ENCODE measurements around the gene RTF1. TPM values are rescaled to one million over a fixed set of nuclear protein-coding genes. Genes with fewer than 3 reads are reported as not detected.
A peak's percentile ranks its signal among the peaks of the same experiment; 100 is the strongest.
"Not testable (repeated sequence)": the region's sequence is repeated elsewhere in the genome, so short reads cannot be mapped to it uniquely, and the experiment has no call there.

RTF1 gene
- total RNA-seq, result 10 to 100 TPM; 38.1 to 39.2 TPM

DNA sequence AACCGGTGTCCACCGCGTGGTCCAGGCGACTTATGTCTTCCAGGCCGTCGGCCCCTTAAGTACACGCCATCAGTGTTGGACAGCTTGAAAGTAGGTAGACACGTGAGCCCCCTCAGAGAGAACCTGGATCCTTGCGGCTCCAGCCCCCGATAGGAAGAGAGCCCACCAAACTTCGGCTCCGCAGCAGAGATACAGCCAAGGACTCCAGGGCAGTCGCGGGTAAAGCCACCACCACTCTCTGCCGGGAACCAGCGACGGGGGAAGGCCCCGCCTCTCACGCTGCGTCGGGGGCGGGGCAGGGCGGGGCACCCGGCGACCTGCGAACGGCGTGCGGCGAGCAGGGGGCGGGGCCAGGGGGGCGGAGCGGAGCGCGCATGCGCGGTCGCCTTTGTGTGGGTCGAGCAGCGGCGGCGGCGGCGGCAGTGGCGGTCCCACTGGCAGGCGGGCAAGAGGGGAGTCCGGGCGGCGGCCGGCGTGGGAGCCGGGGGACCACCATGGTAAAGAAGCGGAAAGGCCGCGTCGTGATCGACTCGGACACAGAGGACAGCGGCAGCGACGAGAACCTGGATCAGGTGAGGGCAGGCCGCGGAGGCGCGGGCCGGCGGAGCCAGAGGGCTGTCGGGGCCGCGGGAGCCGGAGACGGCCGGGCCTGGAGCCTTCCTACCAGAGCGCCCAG lies at the start of gene RTF1:
Gene RTF1, plus strand, starts transcription at position 354 of the 676 bp plus-strand sequence. Its CDS starts 21 bp downstream, at position 375.
- peak; percentile 100 for DNase-seq
- Mint-ChIP-seq H3K36me3 (peaks cover 5% of the 10 kb centered on the region), H3K4me1 (peaks cover 20% of the 10 kb centered on the region), H3K4me3 (peak within 1 kb of the TSS; percentile 85), H3K9me3 (no peaks in the 10 kb centered on the region), H3K27me3 (no peaks in the 10 kb centered on the region), H3K27ac (peak within 1 kb of the TSS; percentile 93)
- ATAC-seq (ENCODE audit: low read depth), result peak; percentile 91
- POLR2A ChIA-PET, result interaction anchor here (0.6 to 1.4 kb wide), 5 partner anchors 10 to 84 kb away, joined by 3 to 8 read pairs (median 3); partner anchors contain the start of genes NDUFAF1, NUSAP1 and OIP5

DNA sequence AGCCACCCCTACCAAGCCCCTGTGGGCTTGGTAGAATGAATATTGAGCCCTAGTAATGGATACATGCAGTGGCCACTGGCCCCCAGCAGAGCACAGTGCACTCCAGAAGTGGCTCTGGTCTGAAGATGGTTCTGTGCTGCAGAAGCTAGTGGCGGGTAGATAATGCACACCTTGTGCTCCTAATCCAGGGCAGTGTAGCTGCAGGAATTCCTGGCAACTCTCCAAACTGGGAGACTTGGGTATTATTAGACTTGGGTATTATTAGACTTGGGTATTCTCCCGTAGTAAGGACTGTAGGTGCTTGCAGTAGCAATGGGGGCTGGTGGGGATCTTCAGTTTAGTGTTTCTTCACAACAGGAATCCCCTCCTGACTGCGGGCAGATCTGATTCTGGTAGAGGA lies 49.5 kb upstream of the RTF1 start:
- no peaks in the 10 kb centered on the region for H3K27me3 Mint-ChIP-seq
- no peak overlapping the region for H3K4me3 Mint-ChIP-seq
- DNase-seq (no peak), ATAC-seq (ENCODE audit: low read depth) (no peak)
- peaks cover 52% of the 10 kb centered on the region for H3K36me3 Mint-ChIP-seq
- POLR2A ChIA-PET, result no interaction called here
- H3K27ac Mint-ChIP-seq, result no peak overlapping the region
- H3K9me3 Mint-ChIP-seq, result no peaks in the 10 kb centered on the region
- H3K4me1 Mint-ChIP-seq, result no peaks in the 10 kb centered on the region

DNA sequence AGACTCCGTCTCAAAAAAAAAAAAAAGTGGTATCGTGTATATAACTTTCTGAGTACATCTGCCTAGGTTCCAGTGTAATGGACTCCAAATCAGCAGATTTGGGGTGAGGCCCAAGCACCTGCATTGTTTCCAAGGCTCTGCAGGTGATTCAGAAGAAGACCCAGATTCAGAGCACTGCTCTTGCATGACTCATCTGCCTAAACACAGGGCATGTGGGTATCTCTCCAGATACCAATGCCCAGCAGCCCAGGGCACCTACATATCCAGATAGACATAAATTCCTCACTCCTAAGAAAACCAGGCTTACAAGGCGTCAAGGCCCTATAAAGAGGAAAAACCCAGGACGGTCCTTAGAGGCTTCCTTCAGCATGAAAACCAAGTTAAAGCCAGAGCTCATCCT lies 38.9 kb upstream of the RTF1 start:
- no peak overlapping the region for H3K27ac Mint-ChIP-seq
- no peaks in the 10 kb centered on the region for H3K27me3 Mint-ChIP-seq
- no peaks in the 10 kb centered on the region for H3K4me1 Mint-ChIP-seq
- POLR2A ChIA-PET, result no interaction called here
- no peak for DNase-seq
- ATAC-seq (ENCODE audit: low read depth), result no peak
- H3K36me3 Mint-ChIP-seq, result peaks cover 38% of the 10 kb centered on the region
- no peaks in the 10 kb centered on the region for H3K9me3 Mint-ChIP-seq
- no peak overlapping the region for H3K4me3 Mint-ChIP-seq

DNA sequence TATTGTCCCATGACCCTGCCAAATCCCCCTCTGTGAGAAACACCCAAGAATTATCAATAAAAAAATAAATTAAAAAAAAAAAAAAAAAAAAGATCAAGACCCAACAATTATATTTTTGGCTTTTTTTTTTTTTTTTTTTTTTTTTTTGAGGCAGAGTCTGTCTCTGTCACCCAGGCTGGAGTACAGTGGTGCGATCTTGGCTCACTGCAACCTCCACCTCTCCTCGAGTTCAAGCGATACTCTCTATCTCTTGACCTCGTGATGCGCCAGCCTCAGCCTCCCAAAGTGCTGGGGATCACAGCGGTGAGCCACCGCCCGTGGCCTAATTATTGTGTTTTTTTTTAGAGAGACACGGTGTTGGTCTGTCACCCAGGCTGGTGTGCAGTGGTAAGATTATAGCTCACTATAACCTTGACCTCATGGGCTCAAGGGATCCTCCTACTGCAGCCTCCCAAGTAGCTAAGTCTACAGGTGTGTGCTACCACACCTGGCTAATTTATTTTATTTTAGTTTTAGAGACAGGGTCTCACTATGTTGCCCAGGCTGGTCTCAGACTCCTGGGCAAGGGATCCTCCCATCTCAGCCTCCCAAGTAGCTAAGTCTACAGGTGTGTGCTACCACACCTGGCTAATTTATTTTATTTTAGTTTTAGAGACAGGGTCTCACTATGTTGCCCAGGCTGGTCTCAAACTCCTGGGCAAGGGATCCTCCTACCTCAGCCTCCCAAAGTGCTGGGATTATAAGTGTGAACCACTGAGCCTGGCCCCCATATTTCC lies 32.7 kb upstream of the RTF1 start:
- H3K9me3 Mint-ChIP-seq; H3K27me3 Mint-ChIP-seq; DNase-seq; H3K4me3 Mint-ChIP-seq; H3K27ac Mint-ChIP-seq; H3K4me1 Mint-ChIP-seq; ATAC-seq (ENCODE audit: low read depth): not testable (repeated sequence)
- POLR2A ChIA-PET, result interaction anchor here (0.6 kb wide), 1 partner anchor 1179 kb away, joined by 3 read pairs; no protein-coding TSS in a partner anchor
- peaks cover 19% of the 10 kb centered on the region for H3K36me3 Mint-ChIP-seq

DNA sequence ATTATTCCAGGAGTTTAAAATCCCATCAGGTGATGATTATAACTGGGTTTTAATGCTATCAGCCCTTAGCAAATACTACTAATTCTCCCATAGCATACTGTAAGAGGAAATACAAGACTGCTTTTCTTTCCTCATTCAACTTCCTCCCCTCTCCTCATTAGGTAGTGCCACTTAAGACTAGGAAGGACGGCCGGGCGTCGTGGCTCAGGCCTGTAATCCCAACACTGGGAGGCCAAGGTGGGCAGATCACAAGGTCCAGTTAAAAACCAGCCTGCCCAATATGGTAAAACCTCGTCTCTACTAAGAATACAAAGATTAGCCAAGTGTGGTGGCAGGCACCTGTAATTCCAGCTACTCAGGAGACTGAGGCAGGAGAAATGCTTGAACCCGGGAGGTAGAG lies 29.2 kb upstream of the RTF1 start:
- Mint-ChIP-seq H3K4me3 (no peak overlapping the region), H3K9me3 (no peaks in the 10 kb centered on the region)
- DNase-seq, result no peak

DNA sequence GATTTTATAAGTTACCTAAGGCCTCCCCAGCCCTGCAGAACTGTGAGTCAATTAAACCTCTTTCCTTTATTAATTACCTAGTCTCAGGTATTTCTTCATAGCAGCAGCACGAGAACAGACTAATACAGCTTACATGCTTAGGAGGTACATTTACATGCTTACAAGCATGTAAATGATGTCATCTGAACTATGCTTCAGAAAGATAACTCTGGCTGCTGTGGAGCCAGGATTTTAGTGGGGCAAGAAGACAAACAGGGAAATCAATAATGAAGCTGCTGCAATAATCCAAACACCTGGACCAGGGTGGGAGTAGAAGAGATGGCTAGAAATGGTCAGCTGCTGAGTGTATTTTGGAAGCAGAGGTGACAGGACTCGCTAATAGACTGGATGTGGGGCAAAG lies 24.2 kb upstream of the RTF1 start:
- no peaks in the 10 kb centered on the region for H3K9me3 Mint-ChIP-seq
- H3K27ac Mint-ChIP-seq, result peak overlapping the region; percentile 32
- no peak overlapping the region for H3K4me3 Mint-ChIP-seq
- DNase-seq (no peak), ATAC-seq (ENCODE audit: low read depth) (no peak)
- H3K27me3 Mint-ChIP-seq, result no peaks in the 10 kb centered on the region
- H3K4me1 Mint-ChIP-seq, result peaks cover 15% of the 10 kb centered on the region
- H3K36me3 Mint-ChIP-seq, result peaks cover 24% of the 10 kb centered on the region
- POLR2A ChIA-PET, result no interaction called here

More for the DNA sequence above, 29.2 kb upstream of the RTF1 start:
- peaks cover 2% of the 10 kb centered on the region for H3K4me1 Mint-ChIP-seq
- POLR2A ChIA-PET, result interaction anchor here (0.7 kb wide), 1 partner anchor 460 kb away, joined by 5 read pairs; no protein-coding TSS in a partner anchor
- no peak for ATAC-seq (ENCODE audit: low read depth)
- H3K27ac Mint-ChIP-seq, result no peak overlapping the region
- H3K27me3 Mint-ChIP-seq, result no peaks in the 10 kb centered on the region
- H3K36me3 Mint-ChIP-seq, result peaks cover 7% of the 10 kb centered on the region

DNA sequence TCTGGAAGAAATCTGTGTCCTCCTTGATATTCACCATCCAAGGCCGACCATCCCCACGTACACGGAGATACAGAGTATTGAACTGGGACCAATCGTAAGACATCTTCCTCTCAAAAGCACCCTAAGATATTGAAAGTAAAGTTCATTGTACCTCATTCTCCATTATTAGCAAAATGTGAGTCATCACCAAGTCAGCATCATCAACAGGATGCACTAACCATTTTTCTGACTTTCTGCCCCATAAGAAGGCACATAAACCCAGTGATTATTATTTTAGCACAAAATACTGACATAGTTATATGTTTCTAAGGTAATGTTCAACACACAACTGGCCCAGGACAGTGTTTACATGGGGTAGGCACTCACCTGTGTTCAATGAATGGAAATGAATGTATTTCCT lies 22.0 kb upstream of the RTF1 start:
- peaks cover 15% of the 10 kb centered on the region for H3K4me1 Mint-ChIP-seq
- POLR2A ChIA-PET, result no interaction called here
- no peaks in the 10 kb centered on the region for H3K9me3 Mint-ChIP-seq
- DNase-seq (no peak), ATAC-seq (ENCODE audit: low read depth) (no peak)
- H3K27ac Mint-ChIP-seq, result peak overlapping the region; percentile 2
- no peak overlapping the region for H3K4me3 Mint-ChIP-seq
- H3K27me3 Mint-ChIP-seq, result no peaks in the 10 kb centered on the region
- H3K36me3 Mint-ChIP-seq, result peaks cover 20% of the 10 kb centered on the region

DNA sequence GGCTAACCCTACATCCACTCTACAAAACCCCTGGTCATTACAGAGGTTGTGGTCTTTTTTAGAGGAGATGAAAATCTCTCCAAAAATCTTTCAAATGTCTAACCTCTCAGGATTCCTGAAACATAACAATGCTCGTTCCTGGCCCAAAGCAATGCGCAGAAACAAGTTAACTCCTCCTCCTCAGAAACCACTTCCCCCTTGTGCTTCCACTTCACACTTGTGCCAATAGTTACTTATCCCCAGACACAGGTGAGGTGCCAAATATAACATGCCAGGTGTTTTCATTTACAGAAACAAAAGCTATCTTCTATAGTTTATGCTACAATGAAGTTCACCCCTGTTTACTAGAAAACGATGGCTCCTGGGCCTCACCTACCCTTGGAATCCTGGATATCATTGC lies 20.8 kb upstream of the RTF1 start:
- POLR2A ChIA-PET, result interaction anchor here (0.7 kb wide), 1 partner anchor 58 kb away, joined by 5 read pairs; no protein-coding TSS in a partner anchor
- no peaks in the 10 kb centered on the region for H3K9me3 Mint-ChIP-seq
- ATAC-seq (ENCODE audit: low read depth) (no peak), DNase-seq (no peak)
- H3K4me3 Mint-ChIP-seq, result peak overlapping the region; percentile 2
- peak overlapping the region; percentile 43 for H3K27ac Mint-ChIP-seq
- peaks cover 20% of the 10 kb centered on the region for H3K36me3 Mint-ChIP-seq
- peaks cover 17% of the 10 kb centered on the region for H3K4me1 Mint-ChIP-seq
- no peaks in the 10 kb centered on the region for H3K27me3 Mint-ChIP-seq

DNA sequence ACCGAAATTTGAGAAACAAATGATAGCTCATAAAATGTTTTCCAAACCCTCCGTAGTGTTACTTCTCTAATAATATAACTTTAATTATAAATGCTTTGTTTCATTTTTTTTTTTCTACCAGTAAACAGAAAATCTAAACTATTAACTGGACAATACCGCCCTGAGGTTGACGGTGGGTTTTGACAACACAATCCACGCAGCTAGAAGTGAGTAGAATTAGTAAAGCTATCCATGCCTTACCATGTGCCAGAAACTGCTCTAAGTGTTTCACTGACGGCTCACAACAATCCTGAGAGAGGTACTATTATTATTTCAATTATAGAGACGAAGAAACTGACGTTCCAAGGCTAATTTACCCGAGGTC lies 15.0 kb upstream of the RTF1 start:
- Mint-ChIP-seq H3K9me3 (no peaks in the 10 kb centered on the region), H3K27ac (peak overlapping the region; percentile 93), H3K27me3 (no peaks in the 10 kb centered on the region), H3K4me1 (peaks cover 11% of the 10 kb centered on the region), H3K4me3 (peak overlapping the region; percentile 96), H3K36me3 (peaks cover 2% of the 10 kb centered on the region)
- ATAC-seq (ENCODE audit: low read depth) (no peak), DNase-seq (no peak)
- POLR2A ChIA-PET, result interaction anchor here (0.8 to 2.5 kb wide), 8 partner anchors 11 to 259 kb away, joined by 3 to 8 read pairs (median 3); partner anchors contain the start of genes MGA and RPAP1

DNA sequence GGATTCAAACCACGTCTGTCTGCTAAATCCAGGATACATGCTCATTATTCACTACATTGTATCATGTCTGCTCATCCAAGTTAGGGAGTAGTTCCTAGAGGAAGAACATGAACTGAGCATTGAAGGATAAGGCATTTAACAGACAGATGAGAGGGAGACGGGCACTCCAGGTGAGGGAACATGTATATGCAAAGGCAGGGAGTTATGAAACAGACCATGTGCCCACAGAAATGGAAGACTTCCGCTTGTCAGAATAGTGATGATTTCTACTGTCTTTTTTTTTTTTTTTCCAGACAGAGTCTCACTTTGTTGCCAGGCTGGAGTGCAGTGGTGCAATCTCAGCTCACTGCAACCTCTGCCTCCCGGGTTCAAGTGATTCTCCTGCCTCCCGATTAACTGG lies 9.6 kb upstream of the RTF1 start:
- ATAC-seq (ENCODE audit: low read depth) (no peak), DNase-seq (no peak)
- peaks cover 2% of the 10 kb centered on the region for H3K36me3 Mint-ChIP-seq
- POLR2A ChIA-PET, result interaction anchor here (1.5 kb wide), 1 partner anchor 9 kb away, joined by 4 read pairs; the partner anchor contains the start of gene RTF1
- peaks cover 11% of the 10 kb centered on the region for H3K4me1 Mint-ChIP-seq
- no peaks in the 10 kb centered on the region for H3K9me3 Mint-ChIP-seq
- H3K27ac Mint-ChIP-seq, result no peak overlapping the region
- H3K4me3 Mint-ChIP-seq, result no peak overlapping the region
- H3K27me3 Mint-ChIP-seq, result no peaks in the 10 kb centered on the region

DNA sequence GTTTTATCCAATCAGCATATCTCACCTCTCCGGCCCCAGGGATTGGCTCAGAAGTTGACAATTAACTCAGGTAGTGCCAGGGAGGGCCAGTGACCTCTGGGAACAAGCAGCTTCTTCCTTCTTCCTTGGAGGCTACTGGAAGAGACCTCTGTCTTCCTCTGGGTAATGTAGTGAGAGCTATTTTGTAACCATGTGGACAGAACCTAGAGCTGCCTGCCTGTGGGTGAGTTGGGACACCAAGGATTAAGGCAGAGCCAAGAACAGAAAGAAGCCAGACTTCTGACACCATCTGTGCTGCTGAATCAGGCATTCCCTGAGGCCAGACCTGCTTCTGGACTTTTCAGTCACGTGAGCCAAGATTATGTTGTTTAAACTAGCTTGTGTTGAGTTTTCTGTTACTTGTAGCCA lies 8.7 kb upstream of the RTF1 start:
- no peaks in the 10 kb centered on the region for H3K27me3 Mint-ChIP-seq
- POLR2A ChIA-PET, result no interaction called here
- H3K36me3 Mint-ChIP-seq, result no peaks in the 10 kb centered on the region
- H3K27ac Mint-ChIP-seq, result no peak overlapping the region
- peaks cover 7% of the 10 kb centered on the region for H3K4me1 Mint-ChIP-seq
- no peak for DNase-seq
- H3K9me3 Mint-ChIP-seq, result no peaks in the 10 kb centered on the region
- no peak for ATAC-seq (ENCODE audit: low read depth)
- no peak overlapping the region for H3K4me3 Mint-ChIP-seq

DNA sequence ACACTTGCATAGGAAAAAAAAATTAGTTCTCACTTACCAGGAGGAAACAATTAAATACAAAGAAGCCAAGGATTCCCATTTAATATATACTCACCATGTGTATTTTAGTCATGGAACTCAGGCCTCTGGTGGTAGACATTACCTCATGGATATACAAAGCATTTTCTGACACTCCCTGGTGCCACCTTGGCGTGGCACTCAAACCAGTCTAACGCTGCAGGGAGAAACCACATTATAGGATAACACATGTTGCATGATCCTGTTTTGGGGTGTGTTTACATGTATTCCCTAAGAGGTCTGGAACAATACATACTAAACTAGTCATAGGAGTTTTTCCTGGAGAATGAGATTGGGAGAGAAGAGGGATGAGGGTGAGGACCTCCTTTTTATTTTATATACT lies 5.9 kb upstream of the RTF1 start:
- peaks cover 2% of the 10 kb centered on the region for H3K36me3 Mint-ChIP-seq
- H3K27me3 Mint-ChIP-seq, result no peaks in the 10 kb centered on the region
- no peaks in the 10 kb centered on the region for H3K9me3 Mint-ChIP-seq
- ATAC-seq (ENCODE audit: low read depth), result no peak
- H3K27ac Mint-ChIP-seq, result no peak overlapping the region
- peaks cover 7% of the 10 kb centered on the region for H3K4me1 Mint-ChIP-seq
- H3K4me3 Mint-ChIP-seq, result no peak overlapping the region
- POLR2A ChIA-PET, result interaction anchor here (0.9 kb wide), 1 partner anchor 12 kb away, joined by 3 read pairs; no protein-coding TSS in a partner anchor
- DNase-seq, result no peak

DNA sequence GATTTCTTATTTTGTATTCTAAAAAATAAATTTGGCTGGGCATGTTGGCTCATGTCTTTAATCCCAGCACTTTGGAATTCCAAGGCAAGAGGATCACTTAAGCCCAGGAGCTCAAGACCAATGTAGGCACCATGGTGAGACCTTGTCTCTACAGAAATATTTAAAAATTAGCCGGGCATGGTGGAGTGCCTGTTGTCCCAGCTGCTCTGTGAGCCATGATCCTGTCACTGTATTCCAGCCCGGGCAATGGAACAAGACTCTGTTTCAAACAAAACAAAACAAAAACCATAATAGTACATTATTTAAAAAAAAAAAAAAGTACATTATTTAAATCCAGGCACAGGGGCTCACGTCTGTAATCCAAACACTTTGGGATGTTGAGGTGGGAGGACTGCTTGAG lies 5.5 kb upstream of the RTF1 start:
- H3K27me3 Mint-ChIP-seq, result no peaks in the 10 kb centered on the region
- H3K9me3 Mint-ChIP-seq, result no peaks in the 10 kb centered on the region
- H3K27ac Mint-ChIP-seq, result no peak overlapping the region
- no peak overlapping the region for H3K4me3 Mint-ChIP-seq
- ATAC-seq (ENCODE audit: low read depth) (no peak), DNase-seq (no peak)
- H3K36me3 Mint-ChIP-seq, result peaks cover 4% of the 10 kb centered on the region
- peaks cover 11% of the 10 kb centered on the region for H3K4me1 Mint-ChIP-seq
- POLR2A ChIA-PET, result no interaction called here

Data from activated naive CD8-positive, alpha-beta T cell treated with anti-CD3 and anti-CD28 coated beads, Interleukin-2, amount 10 ng/mL, durations not matched to agents 7 days and 5 days (primary cell).